WTC11 (cell line): ENCODE results near the gene TEAD1. TPM values are rescaled to one million over a fixed set of nuclear protein-coding genes. Genes with fewer than 3 reads are reported as not detected.

Experiments
- ATAC-seq: fragments of 200-7000 bp; cut with Tn5 transposase; 2 replicates; pipeline ENCODE4 v1.10.0; 2021; ENCODE audit warnings: mild to moderate bottlenecking, moderate library complexity
- CTCF ChIA-PET: fragments of 300-600 bp; sonication (Branson Sonifier 250); formaldehyde crosslinking; loops from one replicate; lab custom pipeline; 2021; ENCODE audit warnings: antibody characterized with exemption; lab: Charles Lee
- POLR2A ChIA-PET: fragments of 350-600 bp; sonication (Branson Sonifier 250); formaldehyde crosslinking; loops from one replicate; lab custom pipeline; 2021; ENCODE audit warnings: antibody characterized with exemption; lab: Charles Lee
- DNase-seq: peaks from one replicate; pipeline ENCODE4 v3.0.0; 2021; ENCODE audit warnings: low spot score
- H3K27ac Mint-ChIP-seq: 2 replicates; pipeline ENCODE4 v1.8.0; 2021; ENCODE audit warnings: mixed read lengths
- H3K27me3 Mint-ChIP-seq: 2 replicates; pipeline ENCODE4 v1.8.0; 2021; ENCODE audit warnings: low read depth, mild to moderate bottlenecking, moderate library complexity, mixed read lengths
- H3K36me3 Mint-ChIP-seq: 2 replicates; pipeline ENCODE4 v1.8.0; 2021; ENCODE audit warnings: mixed read lengths
- H3K4me1 Mint-ChIP-seq: 2 replicates; pipeline ENCODE4 v1.8.0; 2022; ENCODE audit warnings: mixed read lengths
- H3K4me3 Mint-ChIP-seq: 2 replicates; pipeline ENCODE4 v1.8.0; 2021; ENCODE audit warnings: mild to moderate bottlenecking, moderate library complexity, mixed read lengths
- H3K9me3 Mint-ChIP-seq: 2 replicates; pipeline ENCODE4 v1.8.0; 2021; ENCODE audit warnings: mixed read lengths
- ATF1 ChIP-seq: sonication (generic); formaldehyde crosslinking; IDR thresholded peaks from 2 replicates; pipeline ENCODE4 v1.8.1; 2023; ENCODE audit warnings: mild to moderate bottlenecking, moderate library complexity, missing genetic modification reagents
- KAT7 ChIP-seq: sonication (generic); formaldehyde crosslinking; IDR thresholded peaks from 2 replicates; pipeline ENCODE4 v1.8.1; 2023; ENCODE audit warnings: missing genetic modification reagents, mild to moderate bottlenecking, borderline replicate concordance
- PRRX2 ChIP-seq: fragments of 250-450 bp; sonication (Bioruptor Pico); IDR thresholded peaks from 2 replicates; pipeline ENCODE4 v1.8.0; 2021; ENCODE audit warnings: mild to moderate bottlenecking
- ZNF219 ChIP-seq: sonication (generic); formaldehyde crosslinking; IDR thresholded peaks from 2 replicates; pipeline ENCODE4 v1.8.0; 2023; ENCODE audit warnings: missing genetic modification reagents, mild to moderate bottlenecking, borderline replicate concordance
- ZNF232 ChIP-seq: sonication (generic); formaldehyde crosslinking; IDR thresholded peaks from 2 replicates; pipeline ENCODE4 v1.8.0; 2022; ENCODE audit warnings: mild to moderate bottlenecking, missing genetic modification reagents
- total RNA-seq: library from RNA; stranded (reverse); gene quantifications from 3 replicates; pipeline ENCODE4 v1.2.3, GENCODE V29; 2021
- TF ChIP-seq, protein P1 (sequence below): sonication (generic); formaldehyde crosslinking; IDR thresholded peaks from 2 replicates; pipeline ENCODE4 v1.8.0; 2023; ENCODE audit warnings: missing genetic modification reagents, mild to moderate bottlenecking, borderline replicate concordance
- TF ChIP-seq, protein P2 (sequence below): sonication (generic); formaldehyde crosslinking; IDR thresholded peaks from 2 replicates; pipeline ENCODE4 v1.8.1; 2022; ENCODE audit warnings: mild to moderate bottlenecking, moderate library complexity, missing genetic modification reagents
- TF ChIP-seq, protein P3 (sequence below): sonication (generic); formaldehyde crosslinking; IDR thresholded peaks from 2 replicates; pipeline ENCODE4 v1.8.1; 2022; ENCODE audit warnings: low read depth, missing genetic modification reagents, borderline replicate concordance
- TF ChIP-seq, protein P4 (sequence below): fragments of 250-450 bp; sonication (Bioruptor Pico); IDR thresholded peaks from 2 replicates; pipeline ENCODE4 v1.9.0; 2021; ENCODE audit warnings: mild to moderate bottlenecking, borderline replicate concordance
- TF ChIP-seq, protein P5 (sequence below): sonication (generic); formaldehyde crosslinking; IDR thresholded peaks from 2 replicates; pipeline ENCODE4 v1.8.1; 2022; ENCODE audit warnings: missing genetic modification reagents, borderline replicate concordance
- TF ChIP-seq, protein P6 (sequence below): sonication (generic); formaldehyde crosslinking; IDR thresholded peaks from 2 replicates; pipeline ENCODE4 v1.8.1; 2023; ENCODE audit warnings: mild to moderate bottlenecking, missing genetic modification reagents, moderate library complexity

Gene TEAD1
- total RNA-seq, 1 experiment from 2014 or later = 79.9 TPM

DNA sequence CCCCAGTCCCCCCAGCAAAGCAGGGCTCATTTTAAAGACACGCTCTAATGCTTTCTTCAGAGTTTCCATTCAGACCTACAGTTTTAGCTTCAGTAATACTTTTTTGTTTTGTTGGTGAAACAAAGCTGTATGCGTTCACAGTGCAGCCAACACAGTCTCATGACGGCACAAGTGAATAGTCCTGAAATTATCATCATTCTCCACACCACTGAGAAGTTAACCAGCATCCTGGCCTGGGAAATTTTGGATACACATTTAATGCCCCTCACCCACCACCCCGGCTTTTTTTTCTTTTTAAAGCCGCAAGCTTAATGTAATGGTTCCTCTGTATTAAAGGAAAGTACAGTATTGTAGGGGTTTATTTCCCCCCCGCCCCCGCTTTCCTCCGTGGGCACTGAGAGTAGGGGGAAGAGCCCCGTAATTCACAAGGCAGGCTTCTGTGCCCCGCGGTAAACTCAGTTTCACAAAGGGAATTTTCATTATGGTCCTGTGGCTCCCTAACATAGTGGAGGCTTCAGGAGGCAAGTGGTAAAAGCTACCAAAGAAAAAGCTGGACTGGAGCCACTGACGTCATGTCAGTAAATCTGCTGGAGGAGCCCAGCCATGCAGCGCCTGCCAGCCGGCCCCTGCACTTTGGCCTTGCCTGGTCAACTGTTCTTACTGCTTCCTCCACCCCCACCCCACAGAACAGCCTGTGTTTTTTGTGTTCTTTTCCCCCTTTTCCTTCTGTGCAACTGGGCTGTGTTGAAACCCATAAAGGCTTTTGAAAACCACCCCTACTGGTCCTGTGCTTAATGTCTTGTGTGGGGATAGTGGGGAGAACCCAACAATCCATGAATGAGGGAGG, 18.2 kb downstream of the TEAD1 start:
- Mint-ChIP-seq H3K9me3 (no peaks in the 10 kb centered on the region), H3K4me1 (peaks cover 96% of the 10 kb centered on the region), H3K27me3 (peaks cover 5% of the 10 kb centered on the region), H3K36me3 (no peaks in the 10 kb centered on the region)
- ATAC-seq = no peak
- ChIA-PET CTCF (interaction anchor here (1.1 to 2.5 kb wide), 3 partner anchors 196 to 361 kb away, joined by 3 to 7 read pairs (median 4); no protein-coding TSS in a partner anchor), POLR2A (no interaction called here)
- DNase-seq = no peak
- TF ChIP-seq PRRX2 (CRISPR knock-in tag) (no peak), ZNF219 (CRISPR knock-in tag) (no peak), KAT7 (CRISPR knock-in tag) (no peak), ATF1 (CRISPR knock-in tag) (no peak), ZNF232 (CRISPR knock-in tag) (no peak)
- TF ChIP-seq, protein P1, sequence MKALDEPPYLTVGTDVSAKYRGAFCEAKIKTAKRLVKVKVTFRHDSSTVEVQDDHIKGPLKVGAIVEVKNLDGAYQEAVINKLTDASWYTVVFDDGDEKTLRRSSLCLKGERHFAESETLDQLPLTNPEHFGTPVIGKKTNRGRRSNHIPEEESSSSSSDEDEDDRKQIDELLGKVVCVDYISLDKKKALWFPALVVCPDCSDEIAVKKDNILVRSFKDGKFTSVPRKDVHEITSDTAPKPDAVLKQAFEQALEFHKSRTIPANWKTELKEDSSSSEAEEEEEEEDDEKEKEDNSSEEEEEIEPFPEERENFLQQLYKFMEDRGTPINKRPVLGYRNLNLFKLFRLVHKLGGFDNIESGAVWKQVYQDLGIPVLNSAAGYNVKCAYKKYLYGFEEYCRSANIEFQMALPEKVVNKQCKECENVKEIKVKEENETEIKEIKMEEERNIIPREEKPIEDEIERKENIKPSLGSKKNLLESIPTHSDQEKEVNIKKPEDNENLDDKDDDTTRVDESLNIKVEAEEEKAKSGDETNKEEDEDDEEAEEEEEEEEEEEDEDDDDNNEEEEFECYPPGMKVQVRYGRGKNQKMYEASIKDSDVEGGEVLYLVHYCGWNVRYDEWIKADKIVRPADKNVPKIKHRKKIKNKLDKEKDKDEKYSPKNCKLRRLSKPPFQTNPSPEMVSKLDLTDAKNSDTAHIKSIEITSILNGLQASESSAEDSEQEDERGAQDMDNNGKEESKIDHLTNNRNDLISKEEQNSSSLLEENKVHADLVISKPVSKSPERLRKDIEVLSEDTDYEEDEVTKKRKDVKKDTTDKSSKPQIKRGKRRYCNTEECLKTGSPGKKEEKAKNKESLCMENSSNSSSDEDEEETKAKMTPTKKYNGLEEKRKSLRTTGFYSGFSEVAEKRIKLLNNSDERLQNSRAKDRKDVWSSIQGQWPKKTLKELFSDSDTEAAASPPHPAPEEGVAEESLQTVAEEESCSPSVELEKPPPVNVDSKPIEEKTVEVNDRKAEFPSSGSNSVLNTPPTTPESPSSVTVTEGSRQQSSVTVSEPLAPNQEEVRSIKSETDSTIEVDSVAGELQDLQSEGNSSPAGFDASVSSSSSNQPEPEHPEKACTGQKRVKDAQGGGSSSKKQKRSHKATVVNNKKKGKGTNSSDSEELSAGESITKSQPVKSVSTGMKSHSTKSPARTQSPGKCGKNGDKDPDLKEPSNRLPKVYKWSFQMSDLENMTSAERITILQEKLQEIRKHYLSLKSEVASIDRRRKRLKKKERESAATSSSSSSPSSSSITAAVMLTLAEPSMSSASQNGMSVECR (CRISPR knock-in tag) = no peak
- TF ChIP-seq, protein P2, sequence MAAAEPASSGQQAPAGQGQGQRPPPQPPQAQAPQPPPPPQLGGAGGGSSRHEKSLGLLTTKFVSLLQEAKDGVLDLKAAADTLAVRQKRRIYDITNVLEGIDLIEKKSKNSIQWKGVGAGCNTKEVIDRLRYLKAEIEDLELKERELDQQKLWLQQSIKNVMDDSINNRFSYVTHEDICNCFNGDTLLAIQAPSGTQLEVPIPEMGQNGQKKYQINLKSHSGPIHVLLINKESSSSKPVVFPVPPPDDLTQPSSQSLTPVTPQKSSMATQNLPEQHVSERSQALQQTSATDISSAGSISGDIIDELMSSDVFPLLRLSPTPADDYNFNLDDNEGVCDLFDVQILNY (CRISPR knock-in tag) = no peak
- TF ChIP-seq, protein P3, sequence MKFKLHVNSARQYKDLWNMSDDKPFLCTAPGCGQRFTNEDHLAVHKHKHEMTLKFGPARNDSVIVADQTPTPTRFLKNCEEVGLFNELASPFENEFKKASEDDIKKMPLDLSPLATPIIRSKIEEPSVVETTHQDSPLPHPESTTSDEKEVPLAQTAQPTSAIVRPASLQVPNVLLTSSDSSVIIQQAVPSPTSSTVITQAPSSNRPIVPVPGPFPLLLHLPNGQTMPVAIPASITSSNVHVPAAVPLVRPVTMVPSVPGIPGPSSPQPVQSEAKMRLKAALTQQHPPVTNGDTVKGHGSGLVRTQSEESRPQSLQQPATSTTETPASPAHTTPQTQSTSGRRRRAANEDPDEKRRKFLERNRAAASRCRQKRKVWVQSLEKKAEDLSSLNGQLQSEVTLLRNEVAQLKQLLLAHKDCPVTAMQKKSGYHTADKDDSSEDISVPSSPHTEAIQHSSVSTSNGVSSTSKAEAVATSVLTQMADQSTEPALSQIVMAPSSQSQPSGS (CRISPR knock-in tag) = no peak
- TF ChIP-seq, protein P4, sequence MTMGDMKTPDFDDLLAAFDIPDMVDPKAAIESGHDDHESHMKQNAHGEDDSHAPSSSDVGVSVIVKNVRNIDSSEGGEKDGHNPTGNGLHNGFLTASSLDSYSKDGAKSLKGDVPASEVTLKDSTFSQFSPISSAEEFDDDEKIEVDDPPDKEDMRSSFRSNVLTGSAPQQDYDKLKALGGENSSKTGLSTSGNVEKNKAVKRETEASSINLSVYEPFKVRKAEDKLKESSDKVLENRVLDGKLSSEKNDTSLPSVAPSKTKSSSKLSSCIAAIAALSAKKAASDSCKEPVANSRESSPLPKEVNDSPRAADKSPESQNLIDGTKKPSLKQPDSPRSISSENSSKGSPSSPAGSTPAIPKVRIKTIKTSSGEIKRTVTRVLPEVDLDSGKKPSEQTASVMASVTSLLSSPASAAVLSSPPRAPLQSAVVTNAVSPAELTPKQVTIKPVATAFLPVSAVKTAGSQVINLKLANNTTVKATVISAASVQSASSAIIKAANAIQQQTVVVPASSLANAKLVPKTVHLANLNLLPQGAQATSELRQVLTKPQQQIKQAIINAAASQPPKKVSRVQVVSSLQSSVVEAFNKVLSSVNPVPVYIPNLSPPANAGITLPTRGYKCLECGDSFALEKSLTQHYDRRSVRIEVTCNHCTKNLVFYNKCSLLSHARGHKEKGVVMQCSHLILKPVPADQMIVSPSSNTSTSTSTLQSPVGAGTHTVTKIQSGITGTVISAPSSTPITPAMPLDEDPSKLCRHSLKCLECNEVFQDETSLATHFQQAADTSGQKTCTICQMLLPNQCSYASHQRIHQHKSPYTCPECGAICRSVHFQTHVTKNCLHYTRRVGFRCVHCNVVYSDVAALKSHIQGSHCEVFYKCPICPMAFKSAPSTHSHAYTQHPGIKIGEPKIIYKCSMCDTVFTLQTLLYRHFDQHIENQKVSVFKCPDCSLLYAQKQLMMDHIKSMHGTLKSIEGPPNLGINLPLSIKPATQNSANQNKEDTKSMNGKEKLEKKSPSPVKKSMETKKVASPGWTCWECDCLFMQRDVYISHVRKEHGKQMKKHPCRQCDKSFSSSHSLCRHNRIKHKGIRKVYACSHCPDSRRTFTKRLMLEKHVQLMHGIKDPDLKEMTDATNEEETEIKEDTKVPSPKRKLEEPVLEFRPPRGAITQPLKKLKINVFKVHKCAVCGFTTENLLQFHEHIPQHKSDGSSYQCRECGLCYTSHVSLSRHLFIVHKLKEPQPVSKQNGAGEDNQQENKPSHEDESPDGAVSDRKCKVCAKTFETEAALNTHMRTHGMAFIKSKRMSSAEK (CRISPR knock-in tag) = no peak
- TF ChIP-seq, protein P5, sequence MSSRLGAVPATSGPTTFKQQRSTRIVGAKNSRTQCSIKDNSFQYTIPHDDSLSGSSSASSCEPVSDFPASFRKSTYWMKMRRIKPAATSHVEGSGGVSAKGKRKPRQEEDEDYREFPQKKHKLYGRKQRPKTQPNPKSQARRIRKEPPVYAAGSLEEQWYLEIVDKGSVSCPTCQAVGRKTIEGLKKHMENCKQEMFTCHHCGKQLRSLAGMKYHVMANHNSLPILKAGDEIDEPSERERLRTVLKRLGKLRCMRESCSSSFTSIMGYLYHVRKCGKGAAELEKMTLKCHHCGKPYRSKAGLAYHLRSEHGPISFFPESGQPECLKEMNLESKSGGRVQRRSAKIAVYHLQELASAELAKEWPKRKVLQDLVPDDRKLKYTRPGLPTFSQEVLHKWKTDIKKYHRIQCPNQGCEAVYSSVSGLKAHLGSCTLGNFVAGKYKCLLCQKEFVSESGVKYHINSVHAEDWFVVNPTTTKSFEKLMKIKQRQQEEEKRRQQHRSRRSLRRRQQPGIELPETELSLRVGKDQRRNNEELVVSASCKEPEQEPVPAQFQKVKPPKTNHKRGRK = no peak
- TF ChIP-seq, protein P6, sequence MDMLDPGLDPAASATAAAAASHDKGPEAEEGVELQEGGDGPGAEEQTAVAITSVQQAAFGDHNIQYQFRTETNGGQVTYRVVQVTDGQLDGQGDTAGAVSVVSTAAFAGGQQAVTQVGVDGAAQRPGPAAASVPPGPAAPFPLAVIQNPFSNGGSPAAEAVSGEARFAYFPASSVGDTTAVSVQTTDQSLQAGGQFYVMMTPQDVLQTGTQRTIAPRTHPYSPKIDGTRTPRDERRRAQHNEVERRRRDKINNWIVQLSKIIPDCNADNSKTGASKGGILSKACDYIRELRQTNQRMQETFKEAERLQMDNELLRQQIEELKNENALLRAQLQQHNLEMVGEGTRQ = no peak
- TF ChIP-seq, all 79 proteins: peak for 0
- Mint-ChIP-seq H3K27ac (0 out of 2 replicates have a peak overlapping the region, but pooled peaks have one; percentile 50), H3K4me3 (no peak overlapping the region)
